Measurements from ENCODE around the gene CAPN9. TPM values are rescaled to one million over a fixed set of nuclear protein-coding genes. Genes with fewer than 3 reads are reported as not detected.

The CAPN9 gene
- total and polyA plus RNA-seq, 4 donors: not detected

DNA sequence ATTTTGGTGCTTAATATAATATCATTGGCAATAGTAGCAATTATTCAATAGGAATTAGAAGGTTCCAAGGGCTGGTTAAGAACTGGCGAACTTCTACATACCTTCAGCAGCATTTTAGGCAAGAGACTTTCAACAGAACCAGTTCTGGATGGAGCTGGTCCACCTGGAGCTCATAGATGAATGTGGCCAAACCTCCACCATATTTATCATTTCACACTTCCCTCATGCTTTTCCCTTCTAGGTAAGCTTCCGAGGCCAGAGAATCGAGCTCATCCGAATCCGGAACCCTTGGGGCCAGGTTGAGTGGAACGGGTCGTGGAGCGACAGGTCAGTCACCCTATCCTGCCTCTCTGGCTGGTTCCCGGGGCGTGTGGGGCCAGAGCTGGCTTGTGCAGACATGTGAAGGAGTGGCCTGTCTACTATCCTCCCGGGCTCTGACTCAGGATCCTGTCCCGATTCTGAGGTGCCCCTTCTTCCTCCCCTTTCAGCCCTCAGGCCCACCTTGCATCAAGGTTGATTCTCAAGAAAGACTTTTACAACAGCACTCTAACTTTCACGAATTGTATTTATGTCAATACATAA is 24.7 kb downstream of the CAPN9 start:
- TF ChIP-seq HNF4A (conservative IDR thresholded peaks at IDR 0.05): peak in 1 of 2 donors; percentile 33
- TF ChIP-seq SP1 (IDR thresholded peaks at IDR 0.05): peak; percentile 26
- TF ChIP-seq RXRA (IDR thresholded peaks at IDR 0.05): peak; percentile 95
- no peak for TF ChIP-seq FOXA1 (IDR thresholded peaks at IDR 0.05)
- TF ChIP-seq RAD21 (IDR thresholded peaks at IDR 0.05): peak in 1 of 2 donors; percentile 43
- H3K4me1 ChIP-seq (ENCODE audit: control insufficient read depth in 4 of 4, insufficient read depth in 4 of 4, low read length in 3 of 4): peaks cover 3 to 20% (median 14%) of the 10 kb centered on the region in 4 donors
- H3K9me3 ChIP-seq (ENCODE audit: control insufficient read depth in 4 of 4, low read length in 3 of 4): no peaks in the 10 kb centered on the region
- no peak overlapping the region for H3K4me3 ChIP-seq (ENCODE audit: low read depth in 1 of 3, low read length in 3 of 3)
- no peaks in the 10 kb centered on the region for H3K36me3 ChIP-seq (ENCODE audit: control insufficient read depth in 4 of 4, insufficient read depth in 3 of 4, low read depth in 1 of 4, low read length in 3 of 4)
- DNase-seq (ENCODE audit: low spot score): no peak
- WGBS: 44% methylated on average over 13 of the region's 13 CpGs
- no peak overlapping the region for H3K9ac ChIP-seq (ENCODE audit: low read depth in 1 of 2, low read length in 2 of 2)
- no peaks in the 10 kb centered on the region for H3K27me3 ChIP-seq (ENCODE audit: control insufficient read depth in 4 of 4, insufficient read depth in 4 of 4, low read length in 3 of 4)
- no peak overlapping the region for H3K27ac ChIP-seq (ENCODE audit: low read depth in 1 of 2, low read length in 2 of 2)

DNA sequence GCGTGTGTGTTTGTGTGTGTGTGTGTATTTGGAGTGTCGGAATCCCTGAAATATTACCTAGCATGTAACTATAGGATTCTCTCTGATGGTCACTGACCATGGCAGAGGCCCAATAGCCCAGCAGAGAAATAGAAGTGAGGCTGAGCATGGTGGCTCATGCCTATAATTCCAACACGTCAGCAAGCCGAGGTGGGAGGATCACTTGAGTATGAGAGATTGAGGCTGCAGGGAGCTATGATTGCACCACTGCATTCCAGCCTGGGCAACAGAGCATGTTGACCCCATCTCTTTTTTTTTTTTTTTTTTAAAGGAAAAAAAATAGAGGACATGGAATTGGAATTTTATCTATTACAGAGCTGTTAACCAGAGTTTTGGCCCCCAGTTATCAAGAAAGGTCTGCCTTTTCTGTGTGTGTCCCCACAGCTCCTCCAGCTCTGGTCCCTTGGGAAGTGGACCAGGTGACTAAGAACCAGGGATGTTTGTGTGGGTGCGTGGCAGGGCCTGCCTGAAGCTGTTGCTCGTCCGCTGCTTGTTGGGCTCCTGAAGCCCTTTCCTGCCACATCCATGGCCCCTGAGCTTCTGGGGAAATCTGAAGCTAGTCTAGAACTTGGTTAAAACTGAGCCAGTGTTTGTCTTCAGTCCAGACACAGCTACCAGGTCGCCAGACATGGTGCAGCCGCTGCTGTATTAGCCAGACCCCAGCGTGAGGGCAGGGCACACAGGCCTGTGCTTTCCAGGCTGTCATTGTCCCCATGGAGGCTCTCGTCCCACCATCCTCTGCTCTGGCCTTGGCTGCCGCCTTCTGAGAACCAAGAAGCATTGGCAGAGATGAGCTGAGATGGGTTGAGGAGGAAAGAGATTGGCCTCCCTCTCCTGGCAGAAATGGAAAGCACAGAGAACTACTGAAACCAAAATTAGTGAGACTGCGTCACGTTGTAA is 25.5 kb downstream of the CAPN9 start:
- DNase-seq (ENCODE audit: low spot score): no peak
- no peaks in the 10 kb centered on the region for H3K9me3 ChIP-seq (ENCODE audit: control insufficient read depth in 4 of 4, low read length in 3 of 4)
- no peaks in the 10 kb centered on the region for H3K27me3 ChIP-seq (ENCODE audit: control insufficient read depth in 4 of 4, insufficient read depth in 4 of 4, low read length in 3 of 4)
- 54% methylated on average over 14 of the region's 14 CpGs for WGBS
- H3K4me3 ChIP-seq (ENCODE audit: low read depth in 1 of 3, low read length in 3 of 3): no peak overlapping the region
- TF ChIP-seq NR2F2 (IDR thresholded peaks at IDR 0.05) (no peak), FOXA2 (IDR thresholded peaks at IDR 0.05) (no peak), JUND (IDR thresholded peaks at IDR 0.05) (no peak), EGR1 (IDR thresholded peaks at IDR 0.05; ENCODE audit: low read depth in 2 of 2) (no peak), RXRA (IDR thresholded peaks at IDR 0.05) (peak in 1 of 2 donors; percentile 57), YY1 (IDR thresholded peaks at IDR 0.05) (no peak), RAD21 (IDR thresholded peaks at IDR 0.05) (peak; percentile 96 to 98), HNF4A (conservative IDR thresholded peaks at IDR 0.05) (peak; percentile 3 to 38)
- TF ChIP-seq, protein P1, sequence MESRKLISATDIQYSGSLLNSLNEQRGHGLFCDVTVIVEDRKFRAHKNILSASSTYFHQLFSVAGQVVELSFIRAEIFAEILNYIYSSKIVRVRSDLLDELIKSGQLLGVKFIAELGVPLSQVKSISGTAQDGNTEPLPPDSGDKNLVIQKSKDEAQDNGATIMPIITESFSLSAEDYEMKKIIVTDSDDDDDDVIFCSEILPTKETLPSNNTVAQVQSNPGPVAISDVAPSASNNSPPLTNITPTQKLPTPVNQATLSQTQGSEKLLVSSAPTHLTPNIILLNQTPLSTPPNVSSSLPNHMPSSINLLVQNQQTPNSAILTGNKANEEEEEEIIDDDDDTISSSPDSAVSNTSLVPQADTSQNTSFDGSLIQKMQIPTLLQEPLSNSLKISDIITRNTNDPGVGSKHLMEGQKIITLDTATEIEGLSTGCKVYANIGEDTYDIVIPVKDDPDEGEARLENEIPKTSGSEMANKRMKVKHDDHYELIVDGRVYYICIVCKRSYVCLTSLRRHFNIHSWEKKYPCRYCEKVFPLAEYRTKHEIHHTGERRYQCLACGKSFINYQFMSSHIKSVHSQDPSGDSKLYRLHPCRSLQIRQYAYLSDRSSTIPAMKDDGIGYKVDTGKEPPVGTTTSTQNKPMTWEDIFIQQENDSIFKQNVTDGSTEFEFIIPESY (IDR thresholded peaks at IDR 0.05): no peak
- TF ChIP-seq, protein P2, sequence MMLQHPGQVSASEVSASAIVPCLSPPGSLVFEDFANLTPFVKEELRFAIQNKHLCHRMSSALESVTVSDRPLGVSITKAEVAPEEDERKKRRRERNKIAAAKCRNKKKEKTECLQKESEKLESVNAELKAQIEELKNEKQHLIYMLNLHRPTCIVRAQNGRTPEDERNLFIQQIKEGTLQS (IDR thresholded peaks at IDR 0.05): no peak
- TF ChIP-seq, protein P3, sequence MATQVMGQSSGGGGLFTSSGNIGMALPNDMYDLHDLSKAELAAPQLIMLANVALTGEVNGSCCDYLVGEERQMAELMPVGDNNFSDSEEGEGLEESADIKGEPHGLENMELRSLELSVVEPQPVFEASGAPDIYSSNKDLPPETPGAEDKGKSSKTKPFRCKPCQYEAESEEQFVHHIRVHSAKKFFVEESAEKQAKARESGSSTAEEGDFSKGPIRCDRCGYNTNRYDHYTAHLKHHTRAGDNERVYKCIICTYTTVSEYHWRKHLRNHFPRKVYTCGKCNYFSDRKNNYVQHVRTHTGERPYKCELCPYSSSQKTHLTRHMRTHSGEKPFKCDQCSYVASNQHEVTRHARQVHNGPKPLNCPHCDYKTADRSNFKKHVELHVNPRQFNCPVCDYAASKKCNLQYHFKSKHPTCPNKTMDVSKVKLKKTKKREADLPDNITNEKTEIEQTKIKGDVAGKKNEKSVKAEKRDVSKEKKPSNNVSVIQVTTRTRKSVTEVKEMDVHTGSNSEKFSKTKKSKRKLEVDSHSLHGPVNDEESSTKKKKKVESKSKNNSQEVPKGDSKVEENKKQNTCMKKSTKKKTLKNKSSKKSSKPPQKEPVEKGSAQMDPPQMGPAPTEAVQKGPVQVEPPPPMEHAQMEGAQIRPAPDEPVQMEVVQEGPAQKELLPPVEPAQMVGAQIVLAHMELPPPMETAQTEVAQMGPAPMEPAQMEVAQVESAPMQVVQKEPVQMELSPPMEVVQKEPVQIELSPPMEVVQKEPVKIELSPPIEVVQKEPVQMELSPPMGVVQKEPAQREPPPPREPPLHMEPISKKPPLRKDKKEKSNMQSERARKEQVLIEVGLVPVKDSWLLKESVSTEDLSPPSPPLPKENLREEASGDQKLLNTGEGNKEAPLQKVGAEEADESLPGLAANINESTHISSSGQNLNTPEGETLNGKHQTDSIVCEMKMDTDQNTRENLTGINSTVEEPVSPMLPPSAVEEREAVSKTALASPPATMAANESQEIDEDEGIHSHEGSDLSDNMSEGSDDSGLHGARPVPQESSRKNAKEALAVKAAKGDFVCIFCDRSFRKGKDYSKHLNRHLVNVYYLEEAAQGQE (IDR thresholded peaks at IDR 0.05): no peak
- TF ChIP-seq, protein P4, sequence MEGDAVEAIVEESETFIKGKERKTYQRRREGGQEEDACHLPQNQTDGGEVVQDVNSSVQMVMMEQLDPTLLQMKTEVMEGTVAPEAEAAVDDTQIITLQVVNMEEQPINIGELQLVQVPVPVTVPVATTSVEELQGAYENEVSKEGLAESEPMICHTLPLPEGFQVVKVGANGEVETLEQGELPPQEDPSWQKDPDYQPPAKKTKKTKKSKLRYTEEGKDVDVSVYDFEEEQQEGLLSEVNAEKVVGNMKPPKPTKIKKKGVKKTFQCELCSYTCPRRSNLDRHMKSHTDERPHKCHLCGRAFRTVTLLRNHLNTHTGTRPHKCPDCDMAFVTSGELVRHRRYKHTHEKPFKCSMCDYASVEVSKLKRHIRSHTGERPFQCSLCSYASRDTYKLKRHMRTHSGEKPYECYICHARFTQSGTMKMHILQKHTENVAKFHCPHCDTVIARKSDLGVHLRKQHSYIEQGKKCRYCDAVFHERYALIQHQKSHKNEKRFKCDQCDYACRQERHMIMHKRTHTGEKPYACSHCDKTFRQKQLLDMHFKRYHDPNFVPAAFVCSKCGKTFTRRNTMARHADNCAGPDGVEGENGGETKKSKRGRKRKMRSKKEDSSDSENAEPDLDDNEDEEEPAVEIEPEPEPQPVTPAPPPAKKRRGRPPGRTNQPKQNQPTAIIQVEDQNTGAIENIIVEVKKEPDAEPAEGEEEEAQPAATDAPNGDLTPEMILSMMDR (IDR thresholded peaks at IDR 0.05; ENCODE audit: low read depth, low read length, missing input control): peak; percentile 70
- H3K4me1 ChIP-seq (ENCODE audit: control insufficient read depth in 4 of 4, insufficient read depth in 4 of 4, low read length in 3 of 4): peaks cover 3 to 20% (median 14%) of the 10 kb centered on the region in 4 donors
- no peak overlapping the region for H3K9ac ChIP-seq (ENCODE audit: low read depth in 1 of 2, low read length in 2 of 2)
- no peaks in the 10 kb centered on the region for H3K36me3 ChIP-seq (ENCODE audit: control insufficient read depth in 4 of 4, insufficient read depth in 3 of 4, low read depth in 1 of 4, low read length in 3 of 4)
- no peak overlapping the region for H3K27ac ChIP-seq (ENCODE audit: low read depth in 1 of 2, low read length in 2 of 2)

Data from liver (tissue), 9 donors.